GM19043 (cell line): ENCODE data around the gene JARID2.
"Not testable (repeated sequence)": the region's sequence is repeated elsewhere in the genome, so short reads cannot be mapped to it uniquely, and the experiment has no call there.

Experiments used
- ATAC-seq: cut with Tn5 transposase; IDR thresholded peaks from one replicate; pipeline ENCODE4 v1.9.1; 2021; ENCODE audit warnings: low read depth; ENCODE audit not compliant: unreplicated experiment

The JARID2 gene

GRCh38 chr6:15409301-15410125 lies 163.6 kb downstream of the JARID2 start:
- no peak for ATAC-seq

GRCh38 chr6:15410126-15410391 lies 164.2 kb downstream of the JARID2 start:
- no peak for ATAC-seq

GRCh38 chr6:15410752-15411151 lies 164.9 kb downstream of the JARID2 start:
- ATAC-seq = no peak

DNA sequence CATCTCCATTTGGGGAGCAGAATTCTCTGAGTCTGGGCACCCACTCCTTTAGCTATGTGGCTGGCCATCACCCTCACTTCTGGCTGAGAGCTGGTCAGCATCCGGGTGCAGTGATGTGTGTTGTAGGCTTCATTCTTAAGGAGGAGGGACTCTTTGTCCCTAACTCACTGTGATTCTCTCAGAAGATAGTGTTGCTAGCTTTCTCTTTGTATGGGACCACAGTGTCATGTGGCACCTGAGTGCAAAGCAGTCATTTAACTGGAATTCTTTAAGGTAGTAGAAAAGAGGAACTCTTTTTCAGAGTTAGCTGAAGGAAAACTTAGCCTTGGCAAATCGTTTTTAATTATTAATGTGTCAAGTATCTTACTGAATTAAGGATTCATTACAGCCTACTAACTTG lies 165.9 kb downstream of the JARID2 start:
- no peak for ATAC-seq

DNA sequence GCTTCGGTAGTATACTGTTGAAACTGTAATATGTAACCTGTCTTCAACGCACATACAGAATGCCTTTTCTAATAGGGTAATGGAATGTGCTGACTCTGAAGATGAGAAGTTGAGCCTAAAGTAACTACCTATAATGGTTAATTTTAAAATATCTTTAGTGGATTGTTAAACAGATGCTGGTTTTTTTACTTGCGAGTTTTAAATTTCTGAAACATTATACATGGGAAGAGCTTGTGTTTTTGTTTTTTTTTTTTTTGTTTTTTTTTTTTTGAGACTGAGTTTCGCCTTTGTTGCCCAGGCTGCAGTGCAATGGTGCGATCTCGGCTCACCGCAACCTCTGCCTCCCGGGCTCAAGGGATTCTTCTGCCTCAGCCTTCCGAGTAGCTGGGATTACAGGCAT lies 166.9 kb downstream of the JARID2 start:
- ATAC-seq = no peak

- ATAC-seq = no peak
These were observed 167.8 kb downstream of the JARID2 start for GRCh38 chr6:15413466-15414234.

DNA sequence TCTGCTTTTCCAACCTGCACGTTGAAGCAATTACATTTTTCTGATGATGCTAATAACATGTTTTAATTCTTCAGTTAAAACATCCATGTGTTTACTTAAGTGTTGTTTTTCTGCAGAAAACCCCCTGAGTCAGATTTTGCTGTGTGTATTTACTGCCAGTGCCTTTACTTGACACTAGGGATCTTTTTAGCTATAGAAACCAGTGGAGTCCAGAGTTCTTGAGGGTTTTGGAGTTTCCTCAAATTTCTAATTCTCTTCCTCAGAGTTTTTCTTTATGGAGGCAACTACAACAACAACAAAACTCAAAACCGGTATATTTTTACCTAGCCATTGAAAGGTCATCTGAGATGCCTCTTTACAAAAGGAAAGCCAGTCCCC lies 168.4 kb downstream of the JARID2 start:
- no peak for ATAC-seq

DNA sequence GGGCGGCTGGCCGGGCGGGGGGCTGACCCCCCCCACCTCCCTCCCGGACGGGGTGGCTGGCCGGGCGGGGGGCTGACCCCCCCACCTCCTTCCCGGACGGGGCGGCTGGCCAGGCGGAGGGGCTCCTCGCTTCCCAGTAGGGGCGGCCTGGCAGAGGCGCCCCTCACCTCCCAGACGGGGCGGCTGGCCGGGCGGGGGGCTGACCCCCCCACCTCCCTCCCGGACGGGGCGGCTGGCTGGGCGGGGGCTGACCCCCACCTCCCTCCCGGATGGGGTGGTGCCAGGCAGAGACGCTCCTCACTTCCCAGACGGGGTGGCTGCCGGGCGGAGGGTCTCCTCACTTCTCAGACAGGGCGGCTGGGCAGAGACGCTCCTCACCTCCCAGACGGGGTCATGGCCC lies 169.8 kb downstream of the JARID2 start:
- ATAC-seq = not testable (repeated sequence)

DNA sequence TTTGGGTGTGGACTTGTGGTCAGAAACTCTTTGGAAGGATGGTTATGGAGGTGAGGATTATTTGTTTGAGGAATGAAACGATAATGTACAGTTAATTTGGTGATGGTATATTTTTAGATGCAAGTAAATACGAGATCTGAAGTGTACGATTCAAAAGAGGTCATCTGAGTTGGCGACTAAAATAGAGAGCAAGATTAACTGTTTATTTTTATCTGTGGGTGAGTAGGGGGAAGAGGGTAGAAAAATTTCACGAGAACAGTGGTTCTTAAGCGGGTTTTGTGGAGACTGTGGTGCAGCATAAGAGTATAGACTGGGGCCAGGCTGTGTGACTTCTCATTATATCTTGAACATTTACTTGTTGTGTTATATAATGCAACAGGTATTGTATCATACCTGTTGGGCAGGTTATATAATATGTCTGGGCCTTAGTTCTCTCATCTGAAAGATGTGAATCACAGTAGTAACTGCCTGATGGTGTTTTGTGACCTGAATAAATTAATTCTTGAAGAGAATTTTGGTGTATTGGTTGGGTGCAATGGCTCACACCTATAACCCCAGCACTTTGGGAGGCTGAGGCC lies 171.2 kb downstream of the JARID2 start:
- no peak for ATAC-seq

- no peak for ATAC-seq
These were observed 171.9 kb downstream of the JARID2 start for GRCh38 chr6:15417811-15418210.

DNA sequence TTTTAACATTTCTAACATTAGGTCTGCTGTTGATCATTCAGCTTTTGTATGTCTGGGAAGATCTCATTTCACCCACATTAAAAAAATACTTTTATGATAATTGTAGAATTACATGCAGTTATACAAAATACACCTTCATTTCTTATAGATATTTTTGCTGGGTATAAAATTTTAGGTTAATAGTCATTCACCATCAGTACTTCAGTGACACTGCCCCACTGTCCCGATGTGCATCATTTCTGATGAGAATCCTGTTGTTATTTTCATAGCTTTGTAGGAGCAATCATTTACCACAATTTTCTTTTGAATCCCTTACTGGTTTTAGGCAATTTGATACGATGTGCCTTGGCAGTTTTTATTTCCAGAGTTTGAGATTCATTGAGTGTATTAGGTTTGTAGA lies 173.6 kb downstream of the JARID2 start:
- ATAC-seq = no peak

GRCh38 chr6:15420959-15421438 lies 175.1 kb downstream of the JARID2 start:
- ATAC-seq = peak; percentile 64

GRCh38 chr6:15421945-15422733 lies 176.3 kb downstream of the JARID2 start:
- ATAC-seq = no peak

GRCh38 chr6:15423286-15423993 lies 177.6 kb downstream of the JARID2 start:
- ATAC-seq = no peak

- no peak for ATAC-seq
These were observed 180.1 kb downstream of the JARID2 start for GRCh38 chr6:15425947-15426346.

DNA sequence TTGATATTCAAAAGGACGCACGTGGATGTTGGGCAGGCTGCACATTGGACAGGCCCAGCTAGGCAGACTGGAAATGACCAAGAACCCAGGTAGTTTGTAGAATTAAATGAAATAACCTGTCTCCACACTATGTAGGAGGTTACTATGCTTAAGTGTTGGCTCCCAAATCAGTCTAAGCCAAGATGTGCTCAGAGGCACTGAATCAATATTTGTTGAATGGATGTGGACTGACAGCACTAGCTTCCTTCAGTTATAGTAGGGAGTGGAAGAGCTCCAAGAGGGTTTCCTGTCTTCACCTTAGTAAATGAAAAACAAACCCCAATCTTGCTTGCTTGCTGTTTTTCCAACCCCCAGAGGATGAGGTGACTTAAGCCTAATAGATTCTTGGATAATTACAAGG lies 180.5 kb downstream of the JARID2 start:
- ATAC-seq = no peak

DNA sequence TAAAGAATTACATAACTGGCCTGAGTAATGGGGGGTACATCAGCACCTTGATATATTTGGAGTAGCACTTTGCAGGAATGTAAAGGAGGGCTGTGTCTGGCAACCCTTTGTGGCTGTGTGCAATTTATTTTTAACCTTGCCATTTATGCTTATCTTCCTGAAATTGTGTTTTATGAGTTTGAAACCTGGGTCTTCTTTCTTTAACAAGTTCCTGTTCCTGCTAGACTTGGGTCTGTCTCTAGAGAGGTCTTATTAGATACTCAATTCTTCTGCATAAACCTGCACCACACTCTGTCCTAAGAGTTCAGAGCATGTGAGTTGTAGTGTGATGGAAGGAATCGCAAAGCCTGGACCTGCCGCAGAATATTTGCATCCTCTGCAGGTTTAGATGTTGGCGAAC lies 181.0 kb downstream of the JARID2 start:
- no peak for ATAC-seq

DNA sequence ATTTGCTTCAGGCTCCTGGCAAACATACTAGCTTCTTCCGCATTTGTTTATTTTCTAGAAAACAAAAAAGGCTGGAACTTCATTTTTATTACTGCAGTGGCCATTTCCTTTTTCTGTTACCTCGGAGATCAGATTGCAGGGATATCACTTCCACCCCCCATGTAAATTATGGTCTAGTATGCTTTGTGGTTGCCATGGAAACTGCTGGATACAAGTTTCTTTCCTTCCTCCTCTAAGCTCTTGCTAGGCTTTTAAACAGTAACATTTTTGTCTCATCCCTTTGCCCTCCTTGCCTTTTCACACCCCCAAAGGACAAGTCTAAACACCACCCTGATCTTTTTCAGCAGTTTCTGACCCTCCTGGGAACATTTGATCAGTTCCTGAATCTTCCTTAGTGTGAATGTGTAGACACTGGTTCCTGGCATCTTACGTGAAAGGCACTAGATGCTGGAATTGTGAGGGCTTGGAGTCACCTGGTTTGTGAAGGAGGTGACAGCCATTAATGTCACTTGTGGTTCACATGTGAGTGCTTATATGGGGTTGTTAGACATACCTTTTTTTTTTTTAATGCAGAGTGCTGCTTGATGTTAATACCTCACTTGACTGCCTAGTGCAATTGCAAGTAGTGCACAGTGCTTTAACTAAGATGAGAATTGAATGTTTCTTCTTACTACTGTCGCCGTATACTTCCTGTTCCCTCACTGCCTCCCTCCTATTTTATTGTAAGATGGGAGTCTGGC lies 181.6 kb downstream of the JARID2 start:
- no peak for ATAC-seq
